ENCODE results near the gene HIVEP3.

Gene HIVEP3

DNA sequence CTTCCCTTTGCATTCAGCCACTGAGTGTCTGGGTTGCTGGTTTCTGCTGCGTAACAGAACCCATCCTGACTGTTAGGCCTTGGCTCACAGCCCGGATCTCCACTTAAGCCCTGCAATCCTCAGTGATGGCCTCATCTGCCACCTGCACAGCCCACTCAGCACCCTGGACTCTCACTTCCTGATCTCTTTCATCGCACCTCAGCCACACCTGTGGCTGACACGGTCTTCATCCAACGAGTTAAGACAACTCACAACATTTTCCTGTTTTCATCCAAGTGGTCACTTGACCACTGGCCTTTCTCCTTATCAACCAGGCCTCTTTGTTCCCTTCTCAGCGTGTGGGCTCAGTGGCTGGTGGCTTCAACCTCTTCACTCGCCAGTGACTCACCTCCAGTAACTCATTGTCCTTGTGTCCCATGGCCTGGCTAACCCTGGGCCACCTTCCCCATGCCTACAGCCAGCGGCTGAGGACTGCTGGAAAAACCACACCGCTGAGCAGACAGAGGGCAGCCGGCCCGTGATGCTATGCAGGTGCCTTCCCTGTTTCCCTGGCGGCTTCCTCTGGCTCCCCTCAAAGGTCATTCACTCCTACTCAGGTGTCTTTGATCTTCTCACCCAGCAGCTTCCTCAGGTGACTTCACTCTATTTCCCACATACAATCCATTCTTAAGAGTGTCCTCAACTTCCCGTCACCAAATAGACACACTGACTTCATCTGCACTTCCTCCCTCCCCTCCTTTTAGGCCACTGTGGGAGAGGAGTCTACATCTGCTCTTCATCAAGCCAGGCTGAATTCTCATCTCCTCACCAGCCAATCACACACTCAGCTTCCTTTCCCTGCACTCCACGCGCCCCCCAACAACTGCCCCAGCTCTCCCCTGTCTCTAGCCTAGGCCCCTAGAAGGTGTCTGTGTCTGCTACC is 414.3 kb downstream of the HIVEP3 start (continued):
- TF ChIP-seq, protein P1, sequence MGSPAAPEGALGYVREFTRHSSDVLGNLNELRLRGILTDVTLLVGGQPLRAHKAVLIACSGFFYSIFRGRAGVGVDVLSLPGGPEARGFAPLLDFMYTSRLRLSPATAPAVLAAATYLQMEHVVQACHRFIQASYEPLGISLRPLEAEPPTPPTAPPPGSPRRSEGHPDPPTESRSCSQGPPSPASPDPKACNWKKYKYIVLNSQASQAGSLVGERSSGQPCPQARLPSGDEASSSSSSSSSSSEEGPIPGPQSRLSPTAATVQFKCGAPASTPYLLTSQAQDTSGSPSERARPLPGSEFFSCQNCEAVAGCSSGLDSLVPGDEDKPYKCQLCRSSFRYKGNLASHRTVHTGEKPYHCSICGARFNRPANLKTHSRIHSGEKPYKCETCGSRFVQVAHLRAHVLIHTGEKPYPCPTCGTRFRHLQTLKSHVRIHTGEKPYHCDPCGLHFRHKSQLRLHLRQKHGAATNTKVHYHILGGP (tag by site-specific recombination; IDR thresholded peaks at IDR 0.05) = no peak
- TF ChIP-seq GLIS1 (tag by site-specific recombination; IDR thresholded peaks at IDR 0.05) (peak; percentile 86), ZNF585B (tag by site-specific recombination; IDR thresholded peaks at IDR 0.05) (no peak), ZSCAN5A (tag by site-specific recombination; IDR thresholded peaks at IDR 0.05) (no peak), ZNF510 (tag by site-specific recombination; IDR thresholded peaks at IDR 0.05; ENCODE audit: insufficient replicate concordance) (no peak), ZNF416 (tag by site-specific recombination; IDR thresholded peaks at IDR 0.05) (no peak), ZFHX2 (tag by site-specific recombination; conservative IDR thresholded peaks at IDR 0.05) (peak; percentile 83), ZNF302 (tag by site-specific recombination; IDR thresholded peaks at IDR 0.05; ENCODE audit: low read depth) (no peak), ZEB2 (tag by site-specific recombination; IDR thresholded peaks at IDR 0.05) (peak; percentile 71; the same call in 1 of the 2 replicates), ZNF76 (tag by site-specific recombination; IDR thresholded peaks at IDR 0.05; ENCODE audit: borderline replicate concordance, low read depth) (no peak), HIC1 (tag by site-specific recombination; IDR thresholded peaks at IDR 0.05) (peak; percentile 65; the same call in 1 of the 2 replicates), GLI2 (tag by site-specific recombination; IDR thresholded peaks at IDR 0.05; ENCODE audit: borderline replicate concordance, low read depth) (no peak), GFI1B (tag by site-specific recombination; IDR thresholded peaks at IDR 0.05) (no peak), ZNF221 (tag by site-specific recombination; IDR thresholded peaks at IDR 0.05; ENCODE audit: borderline replicate concordance) (no peak), KLF9 (tag by site-specific recombination; IDR thresholded peaks at IDR 0.05; ENCODE audit: low read depth) (no peak)
- TF ChIP-seq, protein P2, sequence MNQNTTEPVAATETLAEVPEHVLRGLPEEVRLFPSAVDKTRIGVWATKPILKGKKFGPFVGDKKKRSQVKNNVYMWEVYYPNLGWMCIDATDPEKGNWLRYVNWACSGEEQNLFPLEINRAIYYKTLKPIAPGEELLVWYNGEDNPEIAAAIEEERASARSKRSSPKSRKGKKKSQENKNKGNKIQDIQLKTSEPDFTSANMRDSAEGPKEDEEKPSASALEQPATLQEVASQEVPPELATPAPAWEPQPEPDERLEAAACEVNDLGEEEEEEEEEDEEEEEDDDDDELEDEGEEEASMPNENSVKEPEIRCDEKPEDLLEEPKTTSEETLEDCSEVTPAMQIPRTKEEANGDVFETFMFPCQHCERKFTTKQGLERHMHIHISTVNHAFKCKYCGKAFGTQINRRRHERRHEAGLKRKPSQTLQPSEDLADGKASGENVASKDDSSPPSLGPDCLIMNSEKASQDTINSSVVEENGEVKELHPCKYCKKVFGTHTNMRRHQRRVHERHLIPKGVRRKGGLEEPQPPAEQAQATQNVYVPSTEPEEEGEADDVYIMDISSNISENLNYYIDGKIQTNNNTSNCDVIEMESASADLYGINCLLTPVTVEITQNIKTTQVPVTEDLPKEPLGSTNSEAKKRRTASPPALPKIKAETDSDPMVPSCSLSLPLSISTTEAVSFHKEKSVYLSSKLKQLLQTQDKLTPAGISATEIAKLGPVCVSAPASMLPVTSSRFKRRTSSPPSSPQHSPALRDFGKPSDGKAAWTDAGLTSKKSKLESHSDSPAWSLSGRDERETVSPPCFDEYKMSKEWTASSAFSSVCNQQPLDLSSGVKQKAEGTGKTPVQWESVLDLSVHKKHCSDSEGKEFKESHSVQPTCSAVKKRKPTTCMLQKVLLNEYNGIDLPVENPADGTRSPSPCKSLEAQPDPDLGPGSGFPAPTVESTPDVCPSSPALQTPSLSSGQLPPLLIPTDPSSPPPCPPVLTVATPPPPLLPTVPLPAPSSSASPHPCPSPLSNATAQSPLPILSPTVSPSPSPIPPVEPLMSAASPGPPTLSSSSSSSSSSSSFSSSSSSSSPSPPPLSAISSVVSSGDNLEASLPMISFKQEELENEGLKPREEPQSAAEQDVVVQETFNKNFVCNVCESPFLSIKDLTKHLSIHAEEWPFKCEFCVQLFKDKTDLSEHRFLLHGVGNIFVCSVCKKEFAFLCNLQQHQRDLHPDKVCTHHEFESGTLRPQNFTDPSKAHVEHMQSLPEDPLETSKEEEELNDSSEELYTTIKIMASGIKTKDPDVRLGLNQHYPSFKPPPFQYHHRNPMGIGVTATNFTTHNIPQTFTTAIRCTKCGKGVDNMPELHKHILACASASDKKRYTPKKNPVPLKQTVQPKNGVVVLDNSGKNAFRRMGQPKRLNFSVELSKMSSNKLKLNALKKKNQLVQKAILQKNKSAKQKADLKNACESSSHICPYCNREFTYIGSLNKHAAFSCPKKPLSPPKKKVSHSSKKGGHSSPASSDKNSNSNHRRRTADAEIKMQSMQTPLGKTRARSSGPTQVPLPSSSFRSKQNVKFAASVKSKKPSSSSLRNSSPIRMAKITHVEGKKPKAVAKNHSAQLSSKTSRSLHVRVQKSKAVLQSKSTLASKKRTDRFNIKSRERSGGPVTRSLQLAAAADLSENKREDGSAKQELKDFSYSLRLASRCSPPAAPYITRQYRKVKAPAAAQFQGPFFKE (tag by site-specific recombination; IDR thresholded peaks at IDR 0.05; ENCODE audit: borderline replicate concordance) = no peak
- TF ChIP-seq, protein P3, sequence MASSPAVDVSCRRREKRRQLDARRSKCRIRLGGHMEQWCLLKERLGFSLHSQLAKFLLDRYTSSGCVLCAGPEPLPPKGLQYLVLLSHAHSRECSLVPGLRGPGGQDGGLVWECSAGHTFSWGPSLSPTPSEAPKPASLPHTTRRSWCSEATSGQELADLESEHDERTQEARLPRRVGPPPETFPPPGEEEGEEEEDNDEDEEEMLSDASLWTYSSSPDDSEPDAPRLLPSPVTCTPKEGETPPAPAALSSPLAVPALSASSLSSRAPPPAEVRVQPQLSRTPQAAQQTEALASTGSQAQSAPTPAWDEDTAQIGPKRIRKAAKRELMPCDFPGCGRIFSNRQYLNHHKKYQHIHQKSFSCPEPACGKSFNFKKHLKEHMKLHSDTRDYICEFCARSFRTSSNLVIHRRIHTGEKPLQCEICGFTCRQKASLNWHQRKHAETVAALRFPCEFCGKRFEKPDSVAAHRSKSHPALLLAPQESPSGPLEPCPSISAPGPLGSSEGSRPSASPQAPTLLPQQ (tag by site-specific recombination; IDR thresholded peaks at IDR 0.05) = peak; percentile 40; the same call in 1 of the 2 replicates
- TF ChIP-seq, protein P4, sequence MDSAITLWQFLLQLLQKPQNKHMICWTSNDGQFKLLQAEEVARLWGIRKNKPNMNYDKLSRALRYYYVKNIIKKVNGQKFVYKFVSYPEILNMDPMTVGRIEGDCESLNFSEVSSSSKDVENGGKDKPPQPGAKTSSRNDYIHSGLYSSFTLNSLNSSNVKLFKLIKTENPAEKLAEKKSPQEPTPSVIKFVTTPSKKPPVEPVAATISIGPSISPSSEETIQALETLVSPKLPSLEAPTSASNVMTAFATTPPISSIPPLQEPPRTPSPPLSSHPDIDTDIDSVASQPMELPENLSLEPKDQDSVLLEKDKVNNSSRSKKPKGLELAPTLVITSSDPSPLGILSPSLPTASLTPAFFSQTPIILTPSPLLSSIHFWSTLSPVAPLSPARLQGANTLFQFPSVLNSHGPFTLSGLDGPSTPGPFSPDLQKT (IDR thresholded peaks at IDR 0.05; ENCODE audit: borderline replicate concordance, low read depth, low read length) = no peak
- TF ChIP-seq, protein P5, sequence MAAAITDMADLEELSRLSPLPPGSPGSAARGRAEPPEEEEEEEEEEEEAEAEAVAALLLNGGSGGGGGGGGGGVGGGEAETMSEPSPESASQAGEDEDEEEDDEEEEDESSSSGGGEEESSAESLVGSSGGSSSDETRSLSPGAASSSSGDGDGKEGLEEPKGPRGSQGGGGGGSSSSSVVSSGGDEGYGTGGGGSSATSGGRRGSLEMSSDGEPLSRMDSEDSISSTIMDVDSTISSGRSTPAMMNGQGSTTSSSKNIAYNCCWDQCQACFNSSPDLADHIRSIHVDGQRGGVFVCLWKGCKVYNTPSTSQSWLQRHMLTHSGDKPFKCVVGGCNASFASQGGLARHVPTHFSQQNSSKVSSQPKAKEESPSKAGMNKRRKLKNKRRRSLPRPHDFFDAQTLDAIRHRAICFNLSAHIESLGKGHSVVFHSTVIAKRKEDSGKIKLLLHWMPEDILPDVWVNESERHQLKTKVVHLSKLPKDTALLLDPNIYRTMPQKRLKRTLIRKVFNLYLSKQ (tag by site-specific recombination; IDR thresholded peaks at IDR 0.05; ENCODE audit: borderline replicate concordance) = no peak
- TF ChIP-seq, protein P6, sequence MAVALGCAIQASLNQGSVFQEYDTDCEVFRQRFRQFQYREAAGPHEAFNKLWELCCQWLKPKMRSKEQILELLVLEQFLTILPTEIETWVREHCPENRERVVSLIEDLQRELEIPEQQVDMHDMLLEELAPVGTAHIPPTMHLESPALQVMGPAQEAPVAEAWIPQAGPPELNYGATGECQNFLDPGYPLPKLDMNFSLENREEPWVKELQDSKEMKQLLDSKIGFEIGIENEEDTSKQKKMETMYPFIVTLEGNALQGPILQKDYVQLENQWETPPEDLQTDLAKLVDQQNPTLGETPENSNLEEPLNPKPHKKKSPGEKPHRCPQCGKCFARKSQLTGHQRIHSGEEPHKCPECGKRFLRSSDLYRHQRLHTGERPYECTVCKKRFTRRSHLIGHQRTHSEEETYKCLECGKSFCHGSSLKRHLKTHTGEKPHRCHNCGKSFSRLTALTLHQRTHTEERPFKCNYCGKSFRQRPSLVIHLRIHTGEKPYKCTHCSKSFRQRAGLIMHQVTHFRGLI (tag by site-specific recombination; IDR thresholded peaks at IDR 0.05) = no peak

Measured in HEK293 (cell line).